HCT116 (cell line): ENCODE measurements around the gene MRFAP1L1. TPM values are rescaled to one million over a fixed set of nuclear protein-coding genes. Genes with fewer than 3 reads are reported as not detected.
A peak's percentile ranks its signal among the peaks of the same experiment; 100 is the strongest.

Experiments
- ATAC-seq: fragments of 200-7000 bp; cut with Tn5 transposase; 2 replicates; pipeline ENCODE4 v1.9.1; 2020; ENCODE audit warnings: mild to moderate bottlenecking, moderate library complexity
- BruUV-seq: library from RNA; stranded (reverse); fragments of 400-500 nt; replicated peaks from 2 replicates; lab custom pipeline; 2021; lab: Mats Ljungman, UMichigan
- CTCF ChIA-PET: fragments of 300-600 bp; sonication (Branson Sonifier 250); formaldehyde crosslinking; loops from one replicate; lab custom pipeline; 2021; ENCODE audit warnings: antibody characterized with exemption; lab: Charles Lee
- POLR2A ChIA-PET: fragments of 300-600, 350-600 bp; sonication (Branson Sonifier 250); formaldehyde crosslinking; loops from one replicate; lab custom pipeline; 2021; ENCODE audit warnings: antibody characterized with exemption; lab: Charles Lee
- RAD21 ChIA-PET, 2 experiments: fragments of 300-600 bp; sonication (Branson Sonifier 250); formaldehyde crosslinking; loops; one replicate each; lab custom pipeline; 2023; ENCODE audit warnings: low total read pairs in 2 of 2; ENCODE audit not compliant: uncharacterized antibody in 2 of 2, unreplicated experiment in 2 of 2, low non-redundant PET in 1 of 2; lab: Charles Lee
- DNase-seq: peaks from one replicate; pipeline ENCODE4 v3.0.0-alpha.2; 2010; ENCODE audit warnings: low read depth, low spot score
- H2AFZ ChIP-seq: fragments of 200-600 bp; shearing (Covaris generic), sonication (generic); 2 replicates; pipeline ENCODE4 v1.6.1; 2017; ENCODE audit warnings: low read depth, mixed run types, mixed read lengths, antibody characterized with exemption, low read length; ENCODE audit not compliant: poor library complexity, severe bottlenecking
- H3K27ac ChIP-seq: 2 replicates; pipeline ENCODE4 v1.5.1; 2012; ENCODE audit warnings: low read depth, low read length
- H3K27me3 ChIP-seq: fragments of 200-600 bp; sonication (generic); 2 replicates; pipeline ENCODE4 v1.6.1; 2016; ENCODE audit warnings: mixed run types, low read length, mixed read lengths; ENCODE audit not compliant: insufficient read depth
- H3K36me3 ChIP-seq, 2 experiments: fragments of 200-500 bp in 1 of 2; fragments of 200-600 bp in 1 of 2; sonication (Bioruptor generic) in 1 of 2; sonication (generic) in 1 of 2; 2 replicates each; pipeline versions ENCODE4 v1.5.1 to v1.6.1; 2014 to 2016; ENCODE audit warnings: low read length in 2 of 2, inconsistent platforms in 1 of 2, mixed read lengths in 1 of 2, mixed run types in 1 of 2; ENCODE audit not compliant: insufficient read depth in 2 of 2, control insufficient read depth in 1 of 2
- H3K4me1 ChIP-seq, 2 experiments: fragments of 200-600 bp in 1 of 2; sonication (generic) in 1 of 2; 2 replicates each; pipeline versions ENCODE4 v1.5.1 to v1.6.1; 2012 to 2017; ENCODE audit warnings: low read length in 2 of 2, inconsistent platforms in 1 of 2, mild to moderate bottlenecking in 1 of 2, mixed read lengths in 1 of 2, mixed run types in 1 of 2, moderate library complexity in 1 of 2; ENCODE audit not compliant: insufficient read depth in 2 of 2, control insufficient read depth in 1 of 2
- H3K4me2 ChIP-seq: fragments of 200-600 bp; sonication (generic); 2 replicates; pipeline ENCODE4 v1.6.1; 2017; ENCODE audit warnings: mixed run types, low read length, mixed read lengths
- H3K4me3 ChIP-seq, 2 experiments: fragments of 200-600 bp in 1 of 2; sonication (generic) in 1 of 2; replicated peaks in 1 of 2; 2 replicates each; pipeline ENCODE4 v1.5.1; 2011 to 2016; ENCODE audit warnings: low read length in 2 of 2, control low read depth in 1 of 2, low read depth in 1 of 2, mild to moderate bottlenecking in 1 of 2, mixed read lengths in 1 of 2, mixed run types in 1 of 2
- H3K79me2 ChIP-seq: fragments of 200-600 bp; sonication (generic); 2 replicates; pipeline ENCODE4 v1.6.1; 2017; ENCODE audit warnings: mild to moderate bottlenecking, mixed run types, low read length, moderate library complexity, mixed read lengths; ENCODE audit not compliant: insufficient read depth
- H3K9ac ChIP-seq: fragments of 200-600 bp; sonication (generic); 2 replicates; pipeline ENCODE4 v1.6.1; 2016; ENCODE audit warnings: low read length, mixed read lengths
- H3K9me2 ChIP-seq: fragments of 200-600 bp; sonication (generic), shearing (Covaris generic); 2 replicates; pipeline ENCODE4 v1.6.1; 2017; ENCODE audit warnings: mixed run types, mild to moderate bottlenecking, moderate library complexity; ENCODE audit not compliant: insufficient read depth
- H3K9me3 ChIP-seq, 2 experiments: fragments of 200-500 bp in 1 of 2; fragments of 200-600 bp in 1 of 2; sonication (Bioruptor generic) in 1 of 2; sonication (generic) in 1 of 2; 2 replicates each; pipeline ENCODE4 v1.6.1; 2014 to 2017; ENCODE audit warnings: low read length in 2 of 2, mixed read lengths in 2 of 2, inconsistent platforms in 1 of 2, low read depth in 1 of 2, mild to moderate bottlenecking in 1 of 2, mixed run types in 1 of 2, moderate library complexity in 1 of 2; ENCODE audit not compliant: control insufficient read depth in 1 of 2, insufficient read depth in 1 of 2
- H4K20me1 ChIP-seq: fragments of 200-600 bp; sonication (generic), shearing (Covaris generic); 2 replicates; pipeline ENCODE4 v1.6.1; 2017; ENCODE audit warnings: mixed run types, mild to moderate bottlenecking, moderate library complexity; ENCODE audit not compliant: insufficient read depth
- CBX3 ChIP-seq: IDR thresholded peaks from 2 replicates; pipeline ENCODE4 v1.6.1; 2012; ENCODE audit warnings: low read depth
- CEBPB ChIP-seq: IDR thresholded peaks from 2 replicates; pipeline ENCODE4 v1.6.1; 2012; ENCODE audit warnings: low read depth
- EGR1 ChIP-seq: IDR thresholded peaks from 2 replicates; pipeline ENCODE4 v1.6.1; 2012; ENCODE audit warnings: low read depth
- POLR2A ChIP-seq: IDR thresholded peaks from 2 replicates; pipeline ENCODE4 v1.7.0; 2011; ENCODE audit warnings: borderline replicate concordance; ENCODE audit not compliant: insufficient read depth, insufficient read length; ENCODE audit errors: extremely low read depth
- POLR2AphosphoS5 ChIP-seq: IDR thresholded peaks from 2 replicates; pipeline ENCODE4 v1.6.1; 2011; ENCODE audit warnings: mild to moderate bottlenecking, low read depth, low read length, moderate library complexity
- RAD21 ChIP-seq: IDR thresholded peaks from 2 replicates; pipeline ENCODE4 v1.6.1; 2012; ENCODE audit warnings: low read depth, mild to moderate bottlenecking
- REST ChIP-seq: IDR thresholded peaks from 2 replicates; pipeline ENCODE4 v1.6.1; 2012; ENCODE audit warnings: low read depth
- TCF7L2 ChIP-seq: IDR thresholded peaks from 2 replicates; pipeline ENCODE4 v1.7.0; 2011; ENCODE audit warnings: borderline replicate concordance, inconsistent platforms; ENCODE audit not compliant: insufficient read depth, insufficient read length; ENCODE audit errors: extremely low read depth
- ZFX ChIP-seq: fragments of 450-650 bp; IDR thresholded peaks from 2 replicates; pipeline ENCODE4 v1.6.1; 2017
- ZNF274 ChIP-seq: fragments of 200-500 bp; sonication (Bioruptor generic); IDR thresholded peaks from 2 replicates; pipeline ENCODE4 v1.6.1; 2014; ENCODE audit warnings: mild to moderate bottlenecking, low read depth, low read length, inconsistent platforms
- intact Hi-C: fragments of 100-400 bp; cut with micrococcal nuclease; formaldehyde crosslinking; loops from 2 replicates; pipeline ENCODE4 v1.10.0; 2022
- total RNA-seq: library from RNA; stranded (reverse); gene quantifications from one replicate; pipeline ENCODE4 v1.2.1, GENCODE V29; 2021; ENCODE audit not compliant: unreplicated experiment
- TF ChIP-seq, protein P1 (sequence below), 3 experiments: fragments of 200-600 bp in 1 of 3; sonication (generic) in 1 of 3; IDR thresholded peaks in 2 of 3; conservative IDR thresholded peaks in 1 of 3; 2 replicates each; pipeline ENCODE4 v1.5.1; 2012 to 2017; ENCODE audit warnings: low read depth in 2 of 3, low read length in 2 of 3, antibody characterized with exemption in 1 of 3, borderline replicate concordance in 1 of 3, control low read depth in 1 of 3, mild to moderate bottlenecking in 1 of 3, mixed read lengths in 1 of 3, mixed run types in 1 of 3, moderate library complexity in 1 of 3; ENCODE audit not compliant: insufficient read depth in 1 of 3

The MRFAP1L1 gene
- total RNA-seq, 1 experiment from 2014 or later, result 43.0 TPM

DNA sequence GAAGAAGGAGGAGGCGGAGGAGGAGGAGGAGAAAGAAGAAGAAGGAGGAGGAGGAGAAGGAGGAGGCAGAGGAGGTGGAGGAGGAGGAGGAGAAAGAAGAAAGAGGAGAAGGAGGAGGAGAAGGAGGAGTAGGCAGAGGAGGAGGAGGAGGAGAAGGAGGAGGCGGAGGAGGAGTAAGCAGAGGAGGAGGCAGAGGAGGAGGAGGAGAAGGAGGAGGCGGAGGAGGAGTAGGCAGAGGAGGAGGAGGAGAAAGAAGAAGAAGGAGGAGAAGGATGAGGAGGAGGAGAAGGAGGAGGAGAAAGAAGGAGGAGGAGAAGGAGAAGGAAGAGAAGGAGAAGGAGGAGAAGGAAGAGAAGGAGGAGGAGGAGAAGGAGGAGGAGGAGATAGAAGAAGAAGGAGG is 49.2 kb downstream of the MRFAP1L1 start:
- intact Hi-C loops, result no loop called here

More for the DNA sequence above, 49.2 kb downstream of the MRFAP1L1 start:
- Histone ChIP-seq H3K4me1 (peaks cover 2 to 14% of the 10 kb centered on the region in 2 experiments; a peak in 3 of 4 replicates), H2AFZ (no peak overlapping the region), H3K36me3 (no peaks in the 10 kb centered on the region), H3K4me3 (no peak overlapping the region), H3K27me3 (no peaks in the 10 kb centered on the region), H3K27ac (no peak overlapping the region), H3K9me2 (no peaks in the 10 kb centered on the region), H3K79me2 (no peaks in the 10 kb centered on the region), H3K4me2 (no peak overlapping the region), H3K9ac (no peak overlapping the region), H3K9me3 (no peaks in the 10 kb centered on the region), H4K20me1 (no peaks in the 10 kb centered on the region)
- CTCF ChIA-PET, result interaction anchor here (1.1 kb wide), 1 partner anchor 69 kb away, joined by 3 read pairs; no protein-coding TSS in a partner anchor
- RAD21 ChIA-PET, result no interaction called here
- peak; percentile 60 for ATAC-seq
- TF ChIP-seq REST (no peak), CBX3 (no peak), POLR2A (no peak), TCF7L2 (no peak), EGR1 (no peak), ZNF274 (no peak), CEBPB (no peak), RAD21 (no peak), POLR2AphosphoS5 (no peak), ZFX (no peak)
- TF ChIP-seq, protein P1, sequence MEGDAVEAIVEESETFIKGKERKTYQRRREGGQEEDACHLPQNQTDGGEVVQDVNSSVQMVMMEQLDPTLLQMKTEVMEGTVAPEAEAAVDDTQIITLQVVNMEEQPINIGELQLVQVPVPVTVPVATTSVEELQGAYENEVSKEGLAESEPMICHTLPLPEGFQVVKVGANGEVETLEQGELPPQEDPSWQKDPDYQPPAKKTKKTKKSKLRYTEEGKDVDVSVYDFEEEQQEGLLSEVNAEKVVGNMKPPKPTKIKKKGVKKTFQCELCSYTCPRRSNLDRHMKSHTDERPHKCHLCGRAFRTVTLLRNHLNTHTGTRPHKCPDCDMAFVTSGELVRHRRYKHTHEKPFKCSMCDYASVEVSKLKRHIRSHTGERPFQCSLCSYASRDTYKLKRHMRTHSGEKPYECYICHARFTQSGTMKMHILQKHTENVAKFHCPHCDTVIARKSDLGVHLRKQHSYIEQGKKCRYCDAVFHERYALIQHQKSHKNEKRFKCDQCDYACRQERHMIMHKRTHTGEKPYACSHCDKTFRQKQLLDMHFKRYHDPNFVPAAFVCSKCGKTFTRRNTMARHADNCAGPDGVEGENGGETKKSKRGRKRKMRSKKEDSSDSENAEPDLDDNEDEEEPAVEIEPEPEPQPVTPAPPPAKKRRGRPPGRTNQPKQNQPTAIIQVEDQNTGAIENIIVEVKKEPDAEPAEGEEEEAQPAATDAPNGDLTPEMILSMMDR (IDR thresholded peaks at IDR 0.05 in 2 of 3, conservative IDR thresholded peaks at IDR 0.05 in 1 of 3; ENCODE audit: borderline replicate concordance in 1 of 3, insufficient read depth in 1 of 3, low read depth in 2 of 3, low read length in 2 of 3), result no peak
- no peak for DNase-seq
- POLR2A ChIA-PET, result interaction anchor here (0.7 kb wide), 1 partner anchor 234 kb away, joined by 5 read pairs; no protein-coding TSS in a partner anchor
- BruUV-seq, result no TSS peak
